Measurements from ENCODE around the gene ALKBH7. TPM values are rescaled to one million over a fixed set of nuclear protein-coding genes. Genes with fewer than 3 reads are reported as not detected.
"Not testable (repeated sequence)": the region's sequence is repeated elsewhere in the genome, so short reads cannot be mapped to it uniquely, and the experiment has no call there.

ALKBH7 gene, protein sequence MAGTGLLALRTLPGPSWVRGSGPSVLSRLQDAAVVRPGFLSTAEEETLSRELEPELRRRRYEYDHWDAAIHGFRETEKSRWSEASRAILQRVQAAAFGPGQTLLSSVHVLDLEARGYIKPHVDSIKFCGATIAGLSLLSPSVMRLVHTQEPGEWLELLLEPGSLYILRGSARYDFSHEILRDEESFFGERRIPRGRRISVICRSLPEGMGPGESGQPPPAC
- total RNA-seq = 10 to 100 TPM; 33.9 to 89.4 TPM

DNA sequence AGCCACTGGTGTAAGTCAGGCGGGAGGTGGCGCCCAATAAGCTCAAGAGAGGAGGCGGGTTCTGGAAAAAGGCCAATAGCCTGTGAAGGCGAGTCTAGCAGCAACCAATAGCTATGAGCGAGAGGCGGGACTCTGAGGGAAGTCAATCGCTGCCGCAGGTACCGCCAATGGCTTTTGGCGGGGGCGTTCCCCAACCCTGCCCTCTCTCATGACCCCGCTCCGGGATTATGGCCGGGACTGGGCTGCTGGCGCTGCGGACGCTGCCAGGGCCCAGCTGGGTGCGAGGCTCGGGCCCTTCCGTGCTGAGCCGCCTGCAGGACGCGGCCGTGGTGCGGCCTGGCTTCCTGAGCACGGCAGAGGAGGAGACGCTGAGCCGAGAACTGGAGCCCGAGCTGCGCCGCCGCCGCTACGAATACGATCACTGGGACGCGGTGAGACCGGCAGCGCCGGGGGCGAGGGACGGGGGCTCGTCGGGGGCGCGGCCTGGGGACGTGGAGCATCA, at the start of gene ALKBH7:
Gene ALKBH7 (plus strand): TSS at position 201 of the 502 bp plus-strand sequence. CDS start 27 bp downstream, at position 228.
- DNase-seq (ENCODE audit: low spot score in 2 of 2) (peak; percentile 95 to 97), ATAC-seq (peak; percentile 83 to 86)
- Mint-ChIP-seq H3K9me3 (no peaks in the 10 kb centered on the region), H3K27ac (peak within 1 kb of the TSS; percentile 94 to 97), H3K36me3 (no peaks in the 10 kb centered on the region)

- peak overlapping the region in 1 of 2 donors; percentile 38 for H3K27ac Mint-ChIP-seq
- no peaks in the 10 kb centered on the region for H3K36me3 Mint-ChIP-seq
Observed at GRCh38 chr19:6324757-6325156, 47.8 kb upstream of the ALKBH7 start.

DNA sequence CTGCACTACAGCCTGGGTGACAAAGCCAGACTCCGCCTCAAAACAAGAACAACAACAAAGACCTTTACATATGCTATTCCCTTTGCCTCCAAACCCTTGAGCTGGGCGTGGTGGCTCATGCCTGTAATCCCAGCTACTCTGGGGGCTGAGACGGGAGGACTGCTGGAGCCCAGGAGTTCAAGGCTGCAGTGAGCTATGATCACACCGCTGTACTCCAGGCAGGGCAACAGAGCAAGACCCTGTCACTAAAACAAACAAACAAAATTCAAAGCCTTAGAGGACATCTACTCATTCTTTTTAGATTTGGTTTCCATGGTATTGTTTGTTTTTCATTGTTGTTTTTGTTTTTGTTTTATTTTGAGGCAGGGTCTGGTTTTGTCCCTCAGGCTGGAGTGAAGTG, 47.0 kb upstream of the ALKBH7 start:
- DNase-seq (ENCODE audit: low spot score in 2 of 2) (no peak), ATAC-seq (no peak)
- H3K27ac Mint-ChIP-seq = no peak overlapping the region
- H3K9me3 Mint-ChIP-seq = peaks cover 0 to 6% of the 10 kb centered on the region in 2 donors
- no peaks in the 10 kb centered on the region for H3K36me3 Mint-ChIP-seq

More at GRCh38 chr19:6324757-6325156, 47.8 kb upstream of the ALKBH7 start:
- H3K9me3 Mint-ChIP-seq = peaks cover 0 to 6% of the 10 kb centered on the region in 2 donors
- ATAC-seq (no peak), DNase-seq (ENCODE audit: low spot score in 2 of 2) (no peak)

GRCh38 chr19:6326815-6327214, 45.8 kb upstream of the ALKBH7 start:
- Mint-ChIP-seq H3K27ac (peak overlapping the region; percentile 3 to 34), H3K9me3 (peaks cover 0 to 6% of the 10 kb centered on the region in 2 donors), H3K36me3 (no peaks in the 10 kb centered on the region)
- ATAC-seq = no peak
- no peak for DNase-seq (ENCODE audit: low spot score in 2 of 2)

DNA sequence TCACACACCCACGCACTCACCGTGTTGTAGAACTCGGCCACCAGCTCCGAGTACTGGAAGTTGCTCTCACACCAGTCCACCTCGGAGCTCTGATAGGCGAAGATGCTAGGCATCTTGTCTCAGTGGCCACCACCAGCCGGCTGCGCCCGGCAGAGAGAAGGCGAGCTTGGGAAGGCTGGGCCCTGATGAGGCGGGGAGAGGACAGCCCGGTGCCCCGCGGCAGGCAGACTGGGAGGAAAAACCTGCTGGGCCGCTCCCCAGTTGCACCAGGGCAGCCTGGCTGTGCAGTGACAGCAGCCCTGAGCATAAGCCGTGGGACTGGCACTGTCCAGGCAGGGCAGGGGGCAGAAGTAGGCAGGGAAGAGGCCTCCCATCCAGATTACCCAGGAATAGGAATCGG, 39.2 kb upstream of the ALKBH7 start, which contains the start of gene ACER1:
Gene ACER1 (minus strand): TSS at position 174 of the 400 bp plus-strand sequence. CDS start 61 bp downstream, at position 113.
- Mint-ChIP-seq H3K36me3 (no peaks in the 10 kb centered on the region), H3K27ac (no peak within 1 kb of the TSS), H3K9me3 (no peaks in the 10 kb centered on the region)
- ATAC-seq (no peak), DNase-seq (ENCODE audit: low spot score in 2 of 2) (no peak)

DNA sequence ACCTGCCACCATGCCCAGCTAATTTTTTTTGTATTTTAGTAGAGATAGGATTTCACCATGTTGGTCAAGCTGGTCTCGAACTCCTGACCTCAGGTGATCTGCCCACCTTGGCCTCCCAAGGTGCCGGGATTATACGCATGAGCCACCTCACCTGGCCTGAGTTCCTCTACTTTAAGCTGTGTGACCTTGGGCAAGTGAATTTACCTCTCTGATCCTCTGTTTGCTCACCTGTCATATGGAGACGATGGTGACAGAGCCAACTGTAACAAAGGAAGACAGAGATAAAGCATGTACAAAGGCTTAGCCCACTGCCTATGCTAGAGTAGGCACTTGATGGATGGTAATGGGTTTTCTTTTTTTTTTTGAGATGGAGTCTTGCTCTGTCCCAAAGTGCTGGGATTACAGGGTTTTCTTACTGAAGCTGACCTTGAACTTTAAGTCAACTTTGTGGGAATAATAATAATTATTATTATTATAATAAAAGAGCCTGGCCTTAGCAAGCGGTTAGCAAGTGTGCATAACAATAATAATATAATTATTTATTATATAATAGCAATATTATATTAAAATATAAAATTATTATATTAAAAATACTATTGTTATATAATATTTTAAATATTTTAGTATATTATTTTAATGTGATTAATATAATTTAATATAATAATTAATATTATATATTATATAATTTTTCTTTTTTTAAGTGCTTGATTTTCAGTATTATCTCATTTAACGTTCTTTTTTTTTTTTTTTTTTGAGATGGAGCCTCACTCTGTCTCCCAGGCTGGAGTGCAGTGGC, 37.9 kb upstream of the ALKBH7 start:
- Mint-ChIP-seq H3K9me3 (no peaks in the 10 kb centered on the region), H3K36me3 (no peaks in the 10 kb centered on the region), H3K27ac (no peak overlapping the region)
- no peak for ATAC-seq
- no peak for DNase-seq (ENCODE audit: low spot score in 2 of 2)

DNA sequence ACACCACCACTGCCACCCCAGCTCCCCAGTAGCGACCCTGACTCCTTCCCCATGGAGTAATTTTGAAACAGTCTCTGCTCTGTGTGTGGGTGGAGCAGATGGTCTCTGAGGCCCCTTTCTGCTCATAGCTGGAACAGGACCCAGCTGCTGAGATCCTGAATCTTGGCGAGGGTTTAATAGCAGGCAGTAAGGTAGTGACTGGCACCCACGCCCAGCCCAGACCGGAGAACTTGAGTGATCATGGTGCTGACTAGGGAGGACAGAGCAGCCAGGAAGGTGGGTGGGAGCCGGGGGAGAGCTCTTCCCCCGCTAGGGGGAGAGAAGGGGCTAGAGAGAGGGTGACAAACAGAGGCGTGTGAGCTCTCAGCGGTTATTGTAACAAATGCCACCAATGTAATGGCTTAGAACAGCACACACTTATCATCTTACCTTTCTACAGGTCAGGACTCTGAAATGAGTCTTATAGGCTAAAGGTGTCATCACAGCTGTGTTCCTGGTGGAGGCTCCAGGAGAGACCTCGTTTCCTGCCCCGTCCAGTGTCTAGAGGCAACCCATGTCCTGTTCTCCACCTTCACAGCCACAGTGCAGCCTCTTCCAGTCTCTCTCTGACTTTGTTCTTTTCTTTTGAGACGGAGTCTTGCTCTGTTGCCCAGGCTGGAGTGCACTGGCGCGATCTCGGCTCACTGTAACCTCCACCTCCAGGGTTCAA, 31.9 kb upstream of the ALKBH7 start:
- peak overlapping the region in 1 of 2 donors; percentile 36 for H3K27ac Mint-ChIP-seq
- H3K36me3 Mint-ChIP-seq = peaks cover 8 to 10% of the 10 kb centered on the region in 2 donors
- ATAC-seq (peak in 1 of 2 donors; percentile 66), DNase-seq (ENCODE audit: low spot score in 2 of 2) (no peak)
- peaks cover 5 to 6% of the 10 kb centered on the region in 2 donors for H3K9me3 Mint-ChIP-seq

- Mint-ChIP-seq H3K27ac (peak overlapping the region; percentile 71 to 88), H3K9me3 (peaks cover 5 to 6% of the 10 kb centered on the region in 2 donors), H3K36me3 (peaks cover 8 to 10% of the 10 kb centered on the region in 2 donors)
- ATAC-seq = peak in 1 of 2 donors; percentile 82
- DNase-seq (ENCODE audit: low spot score in 2 of 2) = no peak
Observed at GRCh38 chr19:6343462-6343861, 29.1 kb upstream of the ALKBH7 start.

DNA sequence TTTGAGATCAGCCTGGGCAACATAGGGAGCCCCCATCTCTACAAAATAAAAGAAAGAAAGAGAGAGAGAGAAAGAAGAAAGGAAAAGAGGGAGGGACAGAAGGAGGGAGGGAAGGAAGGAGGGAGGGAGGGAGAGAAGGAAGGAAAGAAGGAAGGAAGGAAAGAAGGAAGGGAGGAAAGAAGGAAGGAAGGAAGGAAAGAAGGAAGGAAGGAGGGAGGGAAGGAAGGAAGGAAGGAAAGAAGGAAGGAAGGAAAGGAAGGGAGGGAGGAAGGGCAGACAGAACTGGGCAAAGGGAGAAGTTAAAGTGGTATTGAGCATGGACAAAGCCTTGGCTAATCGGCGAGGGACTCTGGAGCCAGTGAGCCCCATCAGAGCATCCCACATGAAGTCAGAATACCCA, 23.3 kb upstream of the ALKBH7 start:
- DNase-seq (ENCODE audit: low spot score in 2 of 2); ATAC-seq; H3K9me3 Mint-ChIP-seq; H3K36me3 Mint-ChIP-seq: not testable (repeated sequence)
- H3K27ac Mint-ChIP-seq = peak overlapping the region; percentile 74 to 78

DNA sequence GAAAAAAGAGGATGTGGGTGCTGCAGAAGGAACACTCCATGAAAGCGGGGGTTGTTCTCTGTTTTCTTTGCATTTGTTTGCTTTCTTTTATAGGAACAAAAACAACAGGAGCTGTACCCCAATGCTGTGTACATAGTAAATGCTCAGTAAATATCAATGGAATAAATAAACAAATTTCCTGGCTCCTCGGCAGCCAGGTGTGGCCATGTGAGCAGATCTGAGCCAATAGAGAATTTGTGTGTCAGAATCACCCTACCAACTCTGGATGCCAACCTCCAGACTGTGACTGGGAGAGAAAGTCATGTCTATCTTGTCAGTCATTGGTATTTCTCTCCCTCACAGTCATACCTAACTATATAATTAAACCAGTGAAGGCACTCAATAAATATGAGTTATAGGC, 21.9 kb upstream of the ALKBH7 start:
- Mint-ChIP-seq H3K9me3 (no peaks in the 10 kb centered on the region), H3K27ac (no peak overlapping the region), H3K36me3 (peaks cover 5 to 10% of the 10 kb centered on the region in 2 donors)
- ATAC-seq = no peak
- no peak for DNase-seq (ENCODE audit: low spot score in 2 of 2)

DNA sequence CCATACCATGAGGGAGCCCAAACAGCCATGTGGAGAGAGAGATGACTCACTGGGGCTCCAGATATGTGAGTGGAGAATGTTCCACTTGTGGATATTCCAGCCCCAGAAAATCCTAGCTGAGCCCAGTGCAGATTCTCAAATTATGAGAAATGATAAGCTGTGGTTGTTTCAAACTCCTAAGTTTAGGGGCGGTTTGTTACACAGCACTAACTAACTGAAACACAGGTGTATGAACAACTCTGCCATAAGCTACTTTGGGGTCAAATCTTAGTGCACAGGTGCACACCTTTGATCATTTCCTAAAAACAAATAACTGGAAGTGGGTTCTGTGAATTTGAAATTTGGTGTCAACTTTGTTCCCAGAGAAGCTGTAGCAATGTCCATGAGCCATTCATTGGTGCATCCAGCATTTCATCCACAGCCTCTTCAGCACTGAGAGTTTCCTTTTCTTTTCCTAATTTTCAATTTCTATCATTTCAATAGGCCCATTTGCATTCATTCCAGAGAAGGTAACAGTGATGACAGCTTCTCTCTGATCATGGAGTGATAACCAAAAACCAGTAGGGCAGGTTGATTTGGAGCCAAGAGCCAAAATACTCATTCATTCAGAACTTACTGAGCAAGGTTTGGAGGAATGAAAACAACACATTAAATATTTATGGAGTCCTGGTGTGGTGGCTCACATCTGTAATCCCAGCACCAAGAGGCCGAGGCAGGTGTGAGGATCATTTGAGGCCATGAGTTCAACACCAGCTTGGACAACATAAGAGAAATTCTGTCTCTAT, 20.0 kb upstream of the ALKBH7 start:
- DNase-seq (ENCODE audit: low spot score in 2 of 2) (no peak), ATAC-seq (no peak)
- peaks cover 5 to 10% of the 10 kb centered on the region in 2 donors for H3K36me3 Mint-ChIP-seq
- no peak overlapping the region for H3K27ac Mint-ChIP-seq
- H3K9me3 Mint-ChIP-seq = no peaks in the 10 kb centered on the region

GRCh38 chr19:6354098-6354674, 18.4 kb upstream of the ALKBH7 start:
- Mint-ChIP-seq H3K36me3 (peaks cover 5 to 10% of the 10 kb centered on the region in 2 donors), H3K9me3 (no peaks in the 10 kb centered on the region), H3K27ac (no peak overlapping the region)
- no peak for DNase-seq (ENCODE audit: low spot score in 2 of 2)
- ATAC-seq = no peak

DNA sequence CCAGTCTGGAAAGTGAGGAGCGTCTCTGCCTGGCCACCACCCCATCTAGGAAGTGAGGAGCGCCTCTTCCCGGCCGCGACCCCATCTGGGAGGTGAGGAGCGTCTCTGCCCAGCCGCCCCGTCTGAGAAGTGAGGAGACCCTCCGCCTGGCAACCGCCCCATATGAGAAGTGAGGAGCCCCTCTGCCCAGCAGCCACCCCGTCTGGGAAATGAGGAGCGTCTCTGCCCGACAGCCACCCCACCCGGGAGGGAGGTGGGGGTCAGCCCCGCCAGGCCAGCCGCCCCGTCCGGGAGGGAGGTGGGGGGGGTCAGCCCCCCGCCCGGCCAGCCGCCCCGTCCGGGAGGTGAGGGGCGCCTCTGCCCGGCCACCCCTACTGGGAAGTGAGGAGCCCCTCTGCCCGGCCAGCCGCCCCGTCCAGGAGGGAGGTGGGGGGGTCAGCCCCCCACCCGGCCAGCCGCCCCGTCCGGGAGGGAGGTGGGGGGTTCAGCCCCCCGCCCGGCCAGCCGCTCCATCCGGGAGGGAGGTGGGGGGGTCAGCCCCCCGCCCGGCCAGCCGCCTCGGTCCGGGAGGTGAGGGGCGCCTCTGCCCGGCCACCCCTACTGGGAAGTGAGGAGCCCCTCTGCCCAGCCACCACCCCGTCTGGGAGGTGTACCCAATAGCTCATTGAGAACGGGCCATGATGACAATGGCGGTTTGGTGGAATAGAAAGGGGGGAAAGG, 17.1 kb upstream of the ALKBH7 start:
- not testable (repeated sequence) for H3K9me3 Mint-ChIP-seq; H3K27ac Mint-ChIP-seq; DNase-seq (ENCODE audit: low spot score in 2 of 2); ATAC-seq; H3K36me3 Mint-ChIP-seq

GRCh38 chr19:6357174-6357573, 15.4 kb upstream of the ALKBH7 start:
- peak overlapping the region in 1 of 2 donors; percentile 77 for H3K27ac Mint-ChIP-seq
- H3K9me3 Mint-ChIP-seq = no peaks in the 10 kb centered on the region
- ATAC-seq (no peak), DNase-seq (ENCODE audit: low spot score in 2 of 2) (no peak)
- peaks cover 2 to 10% of the 10 kb centered on the region in 2 donors for H3K36me3 Mint-ChIP-seq

DNA sequence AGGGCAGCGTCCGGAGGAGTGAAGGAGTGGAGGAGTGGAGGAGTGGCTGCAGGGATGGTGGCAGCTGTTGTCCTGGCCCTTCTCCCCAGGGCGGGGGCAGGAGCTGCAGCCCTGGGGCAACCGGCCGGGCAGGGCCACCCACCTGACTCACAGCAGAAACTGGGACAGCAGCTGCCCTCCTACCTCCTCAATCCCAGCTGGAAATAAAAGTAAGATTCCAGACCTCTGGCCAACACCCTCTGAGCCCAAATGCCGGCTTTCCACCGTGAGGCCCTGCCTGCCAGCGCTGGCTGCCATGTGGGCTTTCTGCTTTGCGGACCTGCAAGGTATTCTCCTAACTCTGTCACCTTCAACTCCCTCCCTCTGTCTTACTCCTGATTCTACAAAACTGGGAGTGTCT, 14.6 kb upstream of the ALKBH7 start:
- ATAC-seq (no peak), DNase-seq (ENCODE audit: low spot score in 2 of 2) (no peak)
- Mint-ChIP-seq H3K36me3 (peaks cover 7 to 10% of the 10 kb centered on the region in 2 donors), H3K27ac (peak overlapping the region in 1 of 2 donors; percentile 77), H3K9me3 (no peaks in the 10 kb centered on the region)
